22Rv1 (cell line): Measurements from ENCODE around the gene FAM117A.

Experiments used
- CTCF ChIP-seq: fragments of 450-650 bp; IDR thresholded peaks from 2 replicates; pipeline ENCODE4 v1.5.1; 2017; ENCODE audit warnings: mild to moderate bottlenecking
- ZFX ChIP-seq: fragments of 450-650 bp; IDR thresholded peaks from 2 replicates; pipeline ENCODE4 v1.6.1; 2017; ENCODE audit warnings: antibody characterized with exemption, borderline replicate concordance

GRCh38 chr17:49775546-49776260 is 11.8 kb upstream of the FAM117A start:
- TF ChIP-seq CTCF: no peak
- TF ChIP-seq ZFX: no peak
